Rectal smooth muscle tissue (tissue), 1 donor: ENCODE measurements around the gene SLC2A3.
"Not testable (repeated sequence)": the region's sequence is repeated elsewhere in the genome, so short reads cannot be mapped to it uniquely, and the experiment has no call there.

Experiments
- H3K27ac ChIP-seq: one replicate; pipeline ENCODE4 v1.7.0; 2013; ENCODE audit warnings: low read depth, low read length, inconsistent platforms
- H3K27me3 ChIP-seq: one replicate; pipeline ENCODE4 v1.7.0; 2013; ENCODE audit warnings: low read length; ENCODE audit not compliant: control insufficient read depth, insufficient read depth
- H3K36me3 ChIP-seq: one replicate; pipeline ENCODE4 v1.7.0; 2013; ENCODE audit warnings: low read length; ENCODE audit not compliant: control insufficient read depth, insufficient read depth
- H3K4me1 ChIP-seq: one replicate; pipeline ENCODE4 v1.7.0; 2013; ENCODE audit warnings: low read length; ENCODE audit not compliant: control insufficient read depth, insufficient read depth
- H3K4me3 ChIP-seq: one replicate; pipeline ENCODE4 v1.7.0; 2013; ENCODE audit warnings: low read length
- H3K9ac ChIP-seq: one replicate; pipeline ENCODE4 v1.7.0; 2013; ENCODE audit warnings: low read length

Gene SLC2A3

DNA sequence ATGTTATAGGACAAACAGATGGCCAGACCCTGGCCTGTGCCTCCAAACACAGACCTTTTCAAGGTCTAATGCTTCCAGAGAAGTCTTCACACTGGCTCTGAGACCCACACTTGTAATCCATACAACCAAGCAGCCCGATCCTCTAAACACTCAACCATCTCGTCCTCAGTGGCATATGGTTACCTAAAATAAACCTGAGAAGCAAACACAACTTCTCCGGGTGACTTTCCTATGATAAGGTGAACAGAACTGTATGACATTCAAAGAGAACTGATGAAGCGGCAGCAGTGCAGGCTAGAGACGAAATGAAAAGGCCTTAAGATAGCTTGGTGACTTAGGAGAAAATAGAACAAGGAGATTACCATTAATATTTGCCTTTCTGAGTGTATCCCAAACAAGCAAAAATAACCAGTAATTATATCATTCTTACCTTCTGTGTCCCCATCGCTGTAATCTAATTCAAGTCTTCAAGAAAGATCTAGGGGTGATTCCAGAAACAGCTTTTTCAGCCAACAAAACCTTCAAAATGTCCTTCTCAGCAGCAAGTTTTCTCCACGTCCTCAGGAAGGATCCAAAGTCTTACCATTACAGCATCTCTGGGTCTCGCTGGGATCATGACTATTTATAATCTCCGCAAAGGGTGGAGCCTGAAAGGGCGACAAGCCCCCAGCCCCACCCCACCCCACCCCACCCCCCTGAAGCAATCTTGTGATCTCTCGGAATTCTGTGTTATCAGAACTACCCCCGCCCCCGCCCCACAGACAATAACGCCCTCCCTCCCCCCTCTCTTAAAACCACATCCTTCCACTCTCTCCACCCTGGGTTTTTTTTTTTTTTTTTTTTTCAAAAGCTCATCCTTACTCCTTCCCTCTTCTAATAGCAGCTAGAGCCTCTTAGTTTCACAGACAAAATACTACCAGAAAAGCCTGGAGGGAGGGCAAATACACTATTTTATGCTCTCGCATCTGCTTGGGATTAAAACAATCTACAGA is at the start of gene SLC2A3:
SLC2A3 (minus strand) TSS at position 598 of the 992 bp plus-strand sequence; CDS start at position 445, 153 bp downstream.
- peaks cover 2% of the 10 kb centered on the region for H3K4me1 ChIP-seq
- H3K27ac ChIP-seq, result peak within 1 kb of the TSS; percentile 74
- H3K9ac ChIP-seq, result peak within 1 kb of the TSS; percentile 49
- peak within 1 kb of the TSS; percentile 72 for H3K4me3 ChIP-seq
- no peaks in the 10 kb centered on the region for H3K27me3 ChIP-seq
- no peaks in the 10 kb centered on the region for H3K36me3 ChIP-seq

DNA sequence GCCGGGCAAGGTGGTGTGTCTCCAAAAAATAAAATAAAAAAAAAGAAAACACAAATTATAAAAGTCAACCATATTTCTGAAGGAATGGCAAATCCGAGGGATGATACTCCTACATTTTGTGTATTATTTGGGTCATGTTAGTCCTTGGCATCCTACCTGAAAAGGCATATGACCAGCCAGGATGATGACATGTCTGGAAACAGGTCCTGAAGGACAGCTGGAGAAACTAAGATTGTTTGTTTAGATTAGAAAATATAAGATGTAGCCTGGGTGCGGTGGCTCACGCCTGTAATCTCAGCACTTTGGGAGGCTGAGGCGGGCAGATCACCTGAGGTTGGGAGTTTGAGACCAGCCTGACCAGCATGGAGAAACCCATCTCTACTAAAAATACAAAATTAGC is 48.9 kb upstream of the SLC2A3 start:
- H3K36me3 ChIP-seq, result no peaks in the 10 kb centered on the region

DNA sequence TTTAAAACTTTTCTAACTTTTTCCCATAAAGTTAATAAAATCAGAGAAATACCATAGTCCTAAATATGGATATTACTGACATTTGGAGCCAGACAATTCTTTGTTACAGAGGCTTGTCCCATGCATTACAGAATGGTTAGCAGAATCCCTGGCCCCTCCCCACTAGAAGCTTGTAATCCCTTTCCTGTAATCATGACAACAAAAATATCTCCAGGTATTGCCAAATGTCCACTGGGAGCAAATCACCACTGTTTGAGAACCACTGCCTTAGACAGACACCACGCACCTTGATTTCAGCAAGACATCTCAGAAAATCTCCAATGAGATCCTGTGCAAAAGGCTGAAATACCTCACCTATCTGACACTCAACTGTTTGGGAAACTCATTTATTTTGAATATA is 47.5 kb upstream of the SLC2A3 start:
- not testable (repeated sequence) for H3K36me3 ChIP-seq, H3K4me1 ChIP-seq, H3K4me3 ChIP-seq, H3K9ac ChIP-seq, H3K27me3 ChIP-seq, H3K27ac ChIP-seq

More for the DNA sequence above, 48.9 kb upstream of the SLC2A3 start:
- no peaks in the 10 kb centered on the region for H3K27me3 ChIP-seq
- no peak overlapping the region for H3K4me3 ChIP-seq
- no peaks in the 10 kb centered on the region for H3K4me1 ChIP-seq
- H3K9ac ChIP-seq, result no peak overlapping the region
- no peak overlapping the region for H3K27ac ChIP-seq

DNA sequence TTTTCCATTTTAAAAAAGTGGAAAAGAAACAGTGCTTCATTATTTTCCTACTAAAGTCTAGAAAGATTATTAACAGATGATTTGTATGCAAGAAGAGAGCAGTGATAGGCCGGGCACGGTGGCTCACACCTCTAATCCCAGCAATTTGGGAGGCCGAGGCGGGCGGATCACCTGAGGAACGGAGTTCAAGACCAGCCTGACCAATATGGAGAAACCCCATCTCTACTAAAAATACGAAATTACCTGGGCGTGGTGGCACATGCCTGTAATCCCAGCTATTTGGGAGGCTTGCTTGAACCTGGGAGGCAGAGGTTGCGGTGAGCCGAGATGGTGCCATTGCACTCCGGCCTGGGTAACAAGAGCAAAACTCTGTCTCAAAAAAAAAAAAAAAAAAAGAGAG is 47.0 kb upstream of the SLC2A3 start:
- H3K4me1 ChIP-seq, H3K27me3 ChIP-seq, H3K4me3 ChIP-seq, H3K36me3 ChIP-seq, H3K27ac ChIP-seq, H3K9ac ChIP-seq: not testable (repeated sequence)

DNA sequence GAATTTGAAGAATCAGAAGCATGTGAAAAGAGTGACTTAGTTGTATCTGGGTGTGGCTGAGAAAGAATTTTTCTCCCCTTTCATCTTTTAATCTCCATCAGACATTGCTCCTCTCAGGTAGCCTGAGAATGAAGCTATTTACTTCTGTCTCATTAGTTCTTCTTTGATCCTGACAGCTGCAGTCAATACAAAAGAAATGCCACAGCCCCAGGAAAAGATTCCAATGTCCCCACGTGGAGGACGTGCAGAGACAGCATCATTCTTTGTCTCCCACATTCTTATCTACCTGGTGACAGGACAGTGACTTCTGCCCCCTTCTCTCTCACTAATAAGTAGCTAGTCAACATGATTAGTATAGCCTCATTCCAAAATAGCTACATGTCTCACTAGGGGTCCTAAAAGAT is 46.3 kb upstream of the SLC2A3 start:
- not testable (repeated sequence) for H3K4me1 ChIP-seq, H3K36me3 ChIP-seq, H3K27ac ChIP-seq, H3K27me3 ChIP-seq, H3K4me3 ChIP-seq, H3K9ac ChIP-seq

DNA sequence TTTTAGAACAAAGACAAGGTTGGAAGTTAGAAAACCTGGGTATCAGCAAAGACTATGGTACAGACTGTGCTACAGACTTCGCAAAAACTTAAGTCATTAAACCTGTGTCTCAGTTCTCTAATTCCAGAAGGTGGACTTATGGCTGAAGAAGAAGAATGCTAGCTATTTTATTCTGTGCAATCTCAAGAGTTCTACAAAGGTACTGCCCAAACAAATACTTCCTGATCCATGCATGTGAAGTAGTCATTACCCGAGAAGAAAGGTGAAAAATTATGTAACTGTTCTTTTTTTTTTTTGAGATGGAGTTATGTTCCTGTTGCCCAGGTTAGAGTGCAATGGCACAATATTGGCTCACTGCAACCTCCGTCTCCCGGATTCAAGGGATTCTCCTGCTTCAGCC is 45.5 kb upstream of the SLC2A3 start:
- no peak overlapping the region for H3K4me3 ChIP-seq
- no peak overlapping the region for H3K9ac ChIP-seq
- no peak overlapping the region for H3K27ac ChIP-seq
- no peaks in the 10 kb centered on the region for H3K27me3 ChIP-seq
- H3K4me1 ChIP-seq, result no peaks in the 10 kb centered on the region
- H3K36me3 ChIP-seq, result no peaks in the 10 kb centered on the region

DNA sequence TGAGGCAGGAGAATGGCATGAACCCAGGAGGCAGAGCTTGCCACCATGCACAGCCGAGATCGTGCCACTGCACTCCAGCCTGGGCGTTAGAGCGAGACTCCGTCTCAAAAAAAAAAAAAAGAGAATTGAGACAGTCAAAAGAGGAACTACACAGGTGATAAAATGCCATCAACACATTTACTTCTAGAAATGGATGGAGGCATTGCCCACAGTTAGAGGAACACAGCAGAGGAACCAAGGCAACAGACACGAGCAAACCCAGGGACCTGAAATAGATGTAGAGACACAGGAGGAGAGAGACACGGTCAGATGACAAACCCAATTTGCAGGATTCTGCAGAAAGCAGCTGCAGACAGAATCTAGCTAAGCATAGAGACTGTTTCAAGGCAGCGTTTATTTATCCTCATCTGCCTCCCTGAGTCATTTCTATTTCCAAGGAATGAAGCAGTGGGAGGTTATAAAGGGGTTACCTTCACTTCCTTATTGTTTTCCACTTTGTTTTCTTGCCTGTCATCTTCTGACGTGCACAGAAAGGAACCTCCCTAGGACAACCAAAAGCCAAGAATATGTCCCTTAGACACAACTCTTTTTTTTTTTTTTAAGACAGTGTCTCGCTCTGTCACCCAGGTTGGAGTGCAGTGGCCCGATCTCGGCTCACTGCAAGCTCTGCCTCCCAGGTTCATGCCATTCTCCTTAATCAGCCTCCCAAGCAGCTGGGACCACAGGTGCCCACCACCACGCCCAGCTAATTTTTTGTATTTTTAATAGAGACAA is 41.6 kb upstream of the SLC2A3 start:
- H3K27ac ChIP-seq, result not testable (repeated sequence)

DNA sequence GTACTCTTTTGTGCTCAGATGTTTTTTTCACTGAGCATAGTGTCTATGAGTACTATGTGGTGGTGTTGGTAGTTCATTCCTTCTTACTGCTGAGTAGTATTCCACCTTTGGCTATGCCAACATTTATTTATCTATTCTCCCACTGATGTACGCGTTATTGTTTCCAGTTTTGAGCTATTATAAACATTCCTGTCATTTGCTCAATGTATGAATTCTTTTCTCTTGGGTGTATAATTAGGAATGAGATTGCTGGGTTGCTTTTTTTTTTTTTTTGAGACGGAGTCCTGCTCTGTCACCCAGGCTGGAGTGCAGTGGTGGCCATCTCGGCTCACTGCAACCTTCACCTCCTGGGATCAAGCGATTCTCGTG is 37.5 kb upstream of the SLC2A3 start:
- H3K4me1 ChIP-seq, result peaks cover 5% of the 10 kb centered on the region
- H3K9ac ChIP-seq, result no peak overlapping the region

More for the DNA sequence above, 41.6 kb upstream of the SLC2A3 start:
- H3K27me3 ChIP-seq, H3K9ac ChIP-seq, H3K4me1 ChIP-seq, H3K4me3 ChIP-seq, H3K36me3 ChIP-seq: not testable (repeated sequence)

DNA sequence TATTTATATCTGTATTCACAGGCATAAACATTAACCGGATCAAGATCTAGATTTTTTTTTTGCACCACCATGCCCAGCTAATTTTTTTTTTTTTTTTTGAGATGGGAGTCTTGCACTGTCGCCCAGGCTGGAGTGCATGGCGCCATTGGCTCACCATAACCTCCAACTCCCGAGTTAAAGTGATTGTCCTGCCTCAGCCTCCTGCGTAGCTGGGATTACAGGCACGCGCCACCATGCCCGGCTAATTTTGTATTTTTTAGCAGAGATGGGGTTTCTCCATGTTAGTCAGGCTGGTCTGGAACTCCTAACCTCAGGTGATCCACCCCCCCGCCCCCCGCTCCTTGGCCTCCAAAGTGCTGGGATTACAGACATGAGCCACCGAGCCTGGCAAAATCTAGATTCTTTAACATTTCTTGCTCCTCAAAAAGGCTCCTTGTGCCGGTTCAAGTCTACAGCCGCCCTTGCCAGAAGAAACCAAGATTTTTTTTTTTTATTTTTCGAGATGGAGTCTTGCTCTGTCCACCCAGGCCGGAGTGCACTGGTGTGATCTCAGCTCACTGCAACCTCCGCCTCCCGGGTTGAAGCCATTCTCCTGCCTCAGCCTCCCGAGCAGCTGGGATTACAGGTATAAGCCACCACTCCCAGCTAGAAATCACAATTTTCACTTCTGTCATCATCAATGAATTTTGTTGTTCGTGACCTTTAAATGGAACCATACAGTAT is 36.9 kb upstream of the SLC2A3 start:
- peaks cover 5% of the 10 kb centered on the region for H3K4me1 ChIP-seq
- H3K27me3 ChIP-seq, result no peaks in the 10 kb centered on the region
- H3K9ac ChIP-seq, result no peak overlapping the region
- no peak overlapping the region for H3K4me3 ChIP-seq
- H3K36me3 ChIP-seq, result no peaks in the 10 kb centered on the region
- H3K27ac ChIP-seq, result no peak overlapping the region

More for the DNA sequence above, 37.5 kb upstream of the SLC2A3 start:
- Histone ChIP-seq H3K27me3 (no peaks in the 10 kb centered on the region), H3K27ac (no peak overlapping the region), H3K4me3 (no peak overlapping the region), H3K36me3 (no peaks in the 10 kb centered on the region)

DNA sequence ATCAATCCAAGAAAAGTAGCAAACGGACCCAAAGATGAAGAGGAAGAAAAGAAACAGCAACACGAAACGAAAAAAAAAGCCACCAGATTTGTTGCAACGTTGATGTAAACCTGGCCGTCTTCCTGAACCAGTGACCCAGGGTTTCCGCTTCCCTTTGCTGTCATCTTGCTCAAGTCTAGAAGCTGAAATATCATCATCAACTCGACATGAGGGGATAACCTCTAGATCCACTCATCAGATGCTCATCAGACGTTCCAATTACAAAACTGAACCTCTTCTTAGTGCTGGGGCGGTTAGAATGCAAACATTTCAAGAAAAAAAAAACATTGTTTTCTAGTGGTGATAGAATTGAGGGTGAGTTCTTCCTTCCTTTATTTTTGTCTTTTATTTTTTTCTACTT is 36.3 kb upstream of the SLC2A3 start:
- H3K4me1 ChIP-seq, H3K36me3 ChIP-seq, H3K27ac ChIP-seq, H3K27me3 ChIP-seq, H3K9ac ChIP-seq, H3K4me3 ChIP-seq: not testable (repeated sequence)

DNA sequence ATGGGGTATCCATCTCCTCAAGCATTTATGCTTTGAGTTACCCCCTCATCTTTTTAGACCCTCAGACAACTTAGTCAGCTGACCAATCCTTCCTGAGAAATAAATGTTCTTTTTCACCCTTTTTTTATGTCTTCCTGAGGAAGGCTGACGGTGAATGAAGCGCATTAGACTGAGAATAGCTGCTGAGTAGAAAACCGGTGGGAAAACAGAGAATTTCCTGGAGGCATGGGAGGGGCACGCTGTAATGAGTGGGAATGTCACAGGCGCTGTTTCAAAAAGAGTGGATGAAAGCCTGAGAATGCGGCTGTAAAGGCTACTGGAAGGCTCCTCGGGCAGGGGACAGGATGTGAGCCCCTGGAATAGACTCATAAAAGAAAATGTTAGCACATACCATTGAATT is 35.8 kb upstream of the SLC2A3 start:
- H3K27me3 ChIP-seq, H3K36me3 ChIP-seq, H3K4me3 ChIP-seq, H3K4me1 ChIP-seq, H3K9ac ChIP-seq: not testable (repeated sequence)
- H3K27ac ChIP-seq, result peak overlapping the region; percentile 79
